H9 (cell line): ENCODE data around the gene DNASE1L2. TPM values are rescaled to one million over a fixed set of nuclear protein-coding genes. Genes with fewer than 3 reads are reported as not detected.

Experiments used
- DNase-seq: peaks from one replicate; pipeline ENCODE4 v3.0.0-alpha.2; 2017
- H2AFZ ChIP-seq: one replicate; pipeline ENCODE4 v1.6.1; 2013; ENCODE audit warnings: mild to moderate bottlenecking, low read length, control low read depth, moderate library complexity
- H2AK5ac ChIP-seq: 2 replicates; pipeline ENCODE4 v1.6.1; 2013; ENCODE audit warnings: low read length, control low read depth, mixed read lengths; ENCODE audit not compliant: insufficient read length
- H2BK120ac ChIP-seq: one replicate; pipeline ENCODE4 v1.6.1; 2013; ENCODE audit warnings: low read depth, mild to moderate bottlenecking, low read length, control low read depth, inconsistent platforms; ENCODE audit not compliant: poor library complexity, severe bottlenecking
- H2BK12ac ChIP-seq: 2 replicates; pipeline ENCODE4 v1.6.1; 2013; ENCODE audit warnings: low read length, control low read depth, mixed read lengths, low read depth; ENCODE audit not compliant: insufficient read length
- H2BK15ac ChIP-seq: 2 replicates; pipeline ENCODE4 v1.6.1; 2013; ENCODE audit warnings: low read depth, low read length, control low read depth
- H2BK20ac ChIP-seq: one replicate; pipeline ENCODE4 v1.6.1; 2013; ENCODE audit warnings: low read depth, mild to moderate bottlenecking, low read length, control low read depth, inconsistent platforms; ENCODE audit not compliant: poor library complexity, severe bottlenecking
- H2BK5ac ChIP-seq: 2 replicates; pipeline ENCODE4 v1.6.1; 2013; ENCODE audit warnings: low read length, control low read depth, mixed read lengths; ENCODE audit not compliant: insufficient read length
- H3K14ac ChIP-seq: 2 replicates; pipeline ENCODE4 v1.6.1; 2013; ENCODE audit warnings: low read length, control low read depth; ENCODE audit not compliant: insufficient read depth
- H3K18ac ChIP-seq: 2 replicates; pipeline ENCODE4 v1.6.1; 2013; ENCODE audit warnings: low read depth, mild to moderate bottlenecking, mixed read lengths, low read length, control low read depth; ENCODE audit not compliant: insufficient read length
- H3K23ac ChIP-seq: 2 replicates; pipeline ENCODE4 v1.6.1; 2013; ENCODE audit warnings: low read length, control low read depth, mixed read lengths, low read depth; ENCODE audit not compliant: insufficient read length
- H3K23me2 ChIP-seq: 2 replicates; pipeline ENCODE4 v1.6.1; 2013; ENCODE audit warnings: low read depth, mild to moderate bottlenecking, mixed read lengths, low read length, control low read depth; ENCODE audit not compliant: insufficient read length, poor library complexity, severe bottlenecking
- H3K27ac ChIP-seq: 2 replicates; pipeline ENCODE4 v1.5.1; 2013; ENCODE audit warnings: low read length, control low read depth, mixed read lengths, low read depth; ENCODE audit not compliant: insufficient read length
- H3K27me3 ChIP-seq: 2 replicates; pipeline ENCODE4 v1.6.1; 2013; ENCODE audit warnings: low read length, control low read depth, inconsistent platforms; ENCODE audit not compliant: insufficient read depth
- H3K4ac ChIP-seq: 2 replicates; pipeline ENCODE4 v1.6.1; 2013; ENCODE audit warnings: low read depth, mild to moderate bottlenecking, control low read depth, inconsistent platforms, low read length, moderate library complexity
- H3K4me1 ChIP-seq: 2 replicates; pipeline ENCODE4 v1.6.1; 2013; ENCODE audit warnings: low read length, control low read depth, inconsistent platforms; ENCODE audit not compliant: insufficient read depth
- H3K4me2 ChIP-seq: 2 replicates; pipeline ENCODE4 v1.6.1; 2013; ENCODE audit warnings: low read length, control low read depth, mixed read lengths; ENCODE audit not compliant: insufficient read length, insufficient read depth
- H3K56ac ChIP-seq: 2 replicates; pipeline ENCODE4 v1.6.1; 2013; ENCODE audit warnings: low read depth, mild to moderate bottlenecking, mixed read lengths, low read length, control low read depth; ENCODE audit not compliant: insufficient read length
- H3K79me1 ChIP-seq: 2 replicates; pipeline ENCODE4 v1.6.1; 2013; ENCODE audit warnings: low read depth, mild to moderate bottlenecking, moderate library complexity, low read length, control low read depth, inconsistent platforms; ENCODE audit not compliant: insufficient read depth, poor library complexity, severe bottlenecking
- H3K79me2 ChIP-seq: 2 replicates; pipeline ENCODE4 v1.6.1; 2013; ENCODE audit warnings: low read length, control low read depth, inconsistent platforms; ENCODE audit not compliant: insufficient read depth
- H3K9ac ChIP-seq: 2 replicates; pipeline ENCODE4 v1.6.1; 2013; ENCODE audit warnings: low read length, control low read depth, mixed read lengths; ENCODE audit not compliant: insufficient read length; ENCODE audit errors: extremely low read depth
- H3K9me3 ChIP-seq: one replicate; pipeline ENCODE4 v1.6.1; 2013; ENCODE audit warnings: low read depth, low read length, inconsistent platforms; ENCODE audit not compliant: control insufficient read depth
- H3T11ph ChIP-seq: one replicate; pipeline ENCODE4 v1.6.1; 2013; ENCODE audit warnings: mild to moderate bottlenecking, low read length, control low read depth, inconsistent platforms
- H4K20me1 ChIP-seq: one replicate; pipeline ENCODE4 v1.6.1; 2013; ENCODE audit not compliant: control insufficient read depth, insufficient read length, insufficient read depth
- H4K5ac ChIP-seq: 2 replicates; pipeline ENCODE4 v1.6.1; 2013; ENCODE audit warnings: low read depth, mild to moderate bottlenecking, mixed read lengths, low read length, control low read depth; ENCODE audit not compliant: insufficient read length
- H4K8ac ChIP-seq: replicated peaks from 2 replicates; pipeline ENCODE4 v1.6.1; 2013; ENCODE audit warnings: low read length, control low read depth, mixed read lengths, low read depth; ENCODE audit not compliant: insufficient read length
- H4K91ac ChIP-seq: 2 replicates; pipeline ENCODE4 v1.6.1; 2013; ENCODE audit warnings: low read depth, mild to moderate bottlenecking, moderate library complexity, mixed read lengths, low read length, control low read depth; ENCODE audit not compliant: insufficient read length
- H3K27ac Mint-ChIP-seq, 3 experiments: 2 replicates in 2 of 3; 3 replicates in 1 of 3; pipeline ENCODE4 v1.8.0; 2020 to 2021; ENCODE audit warnings: mixed read lengths in 3 of 3, mild to moderate bottlenecking in 1 of 3, moderate library complexity in 1 of 3
- H3K27me3 Mint-ChIP-seq: 2 replicates; pipeline ENCODE4 v1.8.0; 2021; ENCODE audit warnings: low read depth, mild to moderate bottlenecking, moderate library complexity, mixed read lengths
- H3K36me3 Mint-ChIP-seq, 3 experiments: 2 replicates in 2 of 3; 3 replicates in 1 of 3; pipeline ENCODE4 v1.8.0; 2020 to 2021; ENCODE audit warnings: low read depth in 3 of 3, mixed read lengths in 3 of 3; ENCODE audit not compliant: insufficient read depth in 1 of 3
- H3K4me1 Mint-ChIP-seq, 2 experiments: 2 replicates each; pipeline ENCODE4 v1.8.0; 2020; ENCODE audit warnings: mixed read lengths in 2 of 2
- H3K4me3 Mint-ChIP-seq, 2 experiments: 2 replicates in 1 of 2; 3 replicates in 1 of 2; pipeline ENCODE4 v1.8.0; 2020 to 2021; ENCODE audit warnings: mild to moderate bottlenecking in 2 of 2, mixed read lengths in 2 of 2, moderate library complexity in 1 of 2
- H3K9me3 Mint-ChIP-seq, 2 experiments: 2 replicates in 1 of 2; 3 replicates in 1 of 2; pipeline ENCODE4 v1.8.0; 2020; ENCODE audit warnings: mild to moderate bottlenecking in 2 of 2, mixed read lengths in 2 of 2, moderate library complexity in 1 of 2
- WGBS: extraction: QIAGEN DNeasy Blood & Tissue Kit; methylation state at CpG from one replicate; pipeline ENCODE4 v1.1.7; 2013; ENCODE audit warnings: missing lambda C conversion rate, low lambda C conversion rate, mixed read lengths; ENCODE audit not compliant: insufficient read length; ENCODE audit errors: extremely low coverage; 5-methylcytosine and 5-hydroxymethylcytosine counted together
- total RNA-seq: library from RNA; stranded (reverse); gene quantifications from 2 replicates; pipeline ENCODE4 v1.2.1, GENCODE V29; 2021
- TF ChIP-seq, protein P1 (sequence below): fragments of 200-600 bp; sonication (generic); conservative IDR thresholded peaks from 3 replicates; pipeline ENCODE4 v1.8.0; 2021; ENCODE audit warnings: antibody characterized with exemption, mild to moderate bottlenecking

Gene DNASE1L2
- total RNA-seq, 1 experiment from 2014 or later: 2.5 TPM

DNA sequence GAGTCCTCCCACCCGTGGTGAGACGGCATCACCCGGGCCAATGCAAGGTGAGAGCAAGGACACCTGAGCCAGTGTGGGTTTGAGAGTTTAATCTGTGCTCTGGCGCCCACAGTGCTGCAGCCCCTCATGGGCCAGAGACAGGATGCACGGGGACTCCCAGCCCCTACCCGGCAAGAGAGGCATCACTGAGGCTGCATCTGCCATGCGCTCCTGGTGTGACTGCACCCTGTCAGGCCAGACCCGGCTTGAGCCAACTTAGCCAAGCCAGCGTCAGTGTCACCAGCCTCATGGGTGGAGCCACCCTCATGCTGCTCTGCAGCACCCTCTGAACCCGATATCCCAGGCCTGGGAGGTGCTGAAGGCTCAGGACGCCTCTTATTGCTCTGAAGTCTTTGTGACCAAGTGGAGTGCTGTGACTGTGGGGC, 24.3 kb upstream of the DNASE1L2 start:
- no peak overlapping the region for H4K91ac ChIP-seq
- no peaks in the 10 kb centered on the region for H3K9me3 ChIP-seq
- no peak overlapping the region for H3K18ac ChIP-seq
- TF ChIP-seq, protein P1, sequence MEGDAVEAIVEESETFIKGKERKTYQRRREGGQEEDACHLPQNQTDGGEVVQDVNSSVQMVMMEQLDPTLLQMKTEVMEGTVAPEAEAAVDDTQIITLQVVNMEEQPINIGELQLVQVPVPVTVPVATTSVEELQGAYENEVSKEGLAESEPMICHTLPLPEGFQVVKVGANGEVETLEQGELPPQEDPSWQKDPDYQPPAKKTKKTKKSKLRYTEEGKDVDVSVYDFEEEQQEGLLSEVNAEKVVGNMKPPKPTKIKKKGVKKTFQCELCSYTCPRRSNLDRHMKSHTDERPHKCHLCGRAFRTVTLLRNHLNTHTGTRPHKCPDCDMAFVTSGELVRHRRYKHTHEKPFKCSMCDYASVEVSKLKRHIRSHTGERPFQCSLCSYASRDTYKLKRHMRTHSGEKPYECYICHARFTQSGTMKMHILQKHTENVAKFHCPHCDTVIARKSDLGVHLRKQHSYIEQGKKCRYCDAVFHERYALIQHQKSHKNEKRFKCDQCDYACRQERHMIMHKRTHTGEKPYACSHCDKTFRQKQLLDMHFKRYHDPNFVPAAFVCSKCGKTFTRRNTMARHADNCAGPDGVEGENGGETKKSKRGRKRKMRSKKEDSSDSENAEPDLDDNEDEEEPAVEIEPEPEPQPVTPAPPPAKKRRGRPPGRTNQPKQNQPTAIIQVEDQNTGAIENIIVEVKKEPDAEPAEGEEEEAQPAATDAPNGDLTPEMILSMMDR: no peak
- no peak overlapping the region for H4K8ac ChIP-seq
- H3K56ac ChIP-seq: no peak overlapping the region
- DNase-seq: no peak
- no peak overlapping the region for H2BK120ac ChIP-seq
- H3K9me3 Mint-ChIP-seq: no peaks in the 10 kb centered on the region
- H3K23ac ChIP-seq: no peak overlapping the region
- no peaks in the 10 kb centered on the region for H3K27me3 ChIP-seq
- peaks cover 6% of the 10 kb centered on the region; the same call in 1 of the 2 replicates for H3K79me2 ChIP-seq
- no peak overlapping the region for H2AFZ ChIP-seq
- H2BK20ac ChIP-seq: no peak overlapping the region
- H3K4ac ChIP-seq: no peak overlapping the region
- H3K23me2 ChIP-seq: peaks cover 8% of the 10 kb centered on the region
- peak overlapping the region in 2 of 3 experiments; percentile 58 to 61; a peak in 3 of 7 replicates for H3K27ac Mint-ChIP-seq
- no CpG with 5 or more reads among the region's 11 CpGs for WGBS
- peaks cover 15 to 45% (median 40%) of the 10 kb centered on the region in 3 experiments; a peak in 6 of 7 replicates for H3K36me3 Mint-ChIP-seq
- no peak overlapping the region for H3T11ph ChIP-seq
- H3K4me1 Mint-ChIP-seq: peaks cover 13 to 15% of the 10 kb centered on the region in 2 experiments
- H4K5ac ChIP-seq: no peak overlapping the region
- no peaks in the 10 kb centered on the region; the same call in 1 of the 2 replicates for H3K27me3 Mint-ChIP-seq
- no peak overlapping the region for H3K4me2 ChIP-seq
- no peak overlapping the region for H2BK12ac ChIP-seq
- no peak overlapping the region for H3K27ac ChIP-seq
- H3K79me1 ChIP-seq: peaks cover 6% of the 10 kb centered on the region
- H3K4me1 ChIP-seq: no peaks in the 10 kb centered on the region
- H3K4me3 Mint-ChIP-seq: peak overlapping the region; percentile 53 to 77; a peak in 4 of 5 replicates
- H3K9ac ChIP-seq: no peak overlapping the region
- no peak overlapping the region for H2AK5ac ChIP-seq
- no peak overlapping the region for H2BK15ac ChIP-seq
- no peaks in the 10 kb centered on the region for H4K20me1 ChIP-seq
- H2BK5ac ChIP-seq: no peak overlapping the region
- no peak overlapping the region for H3K14ac ChIP-seq
